Glutamatergic neuron (in vitro differentiated cells): Measurements from ENCODE around the gene ATP9B. TPM values are rescaled to one million over a fixed set of nuclear protein-coding genes. Genes with fewer than 3 reads are reported as not detected.

Experiments
- DNase-seq: peaks from one replicate; pipeline ENCODE4 v3.0.0; 2022
- H3K27ac Mint-ChIP-seq: one replicate; pipeline ENCODE4 v1.8.0; 2020; ENCODE audit warnings: mild to moderate bottlenecking, mixed read lengths, inconsistent platforms; ENCODE audit not compliant: unreplicated experiment
- H3K27me3 Mint-ChIP-seq: one replicate; pipeline ENCODE4 v1.8.0; 2020; ENCODE audit warnings: mild to moderate bottlenecking, moderate library complexity, mixed read lengths, inconsistent platforms; ENCODE audit not compliant: unreplicated experiment
- H3K36me3 Mint-ChIP-seq: one replicate; pipeline ENCODE4 v1.8.0; 2020; ENCODE audit warnings: mild to moderate bottlenecking, mixed read lengths, inconsistent platforms; ENCODE audit not compliant: unreplicated experiment
- H3K4me1 Mint-ChIP-seq: one replicate; pipeline ENCODE4 v1.8.0; 2020; ENCODE audit warnings: mild to moderate bottlenecking, low read depth, mixed read lengths, inconsistent platforms; ENCODE audit not compliant: unreplicated experiment
- H3K4me3 Mint-ChIP-seq: one replicate; pipeline ENCODE4 v1.8.0; 2020; ENCODE audit warnings: mild to moderate bottlenecking, mixed read lengths, inconsistent platforms; ENCODE audit not compliant: unreplicated experiment
- H3K9me3 Mint-ChIP-seq: one replicate; pipeline ENCODE4 v1.8.0; 2020; ENCODE audit warnings: mild to moderate bottlenecking, moderate library complexity, mixed read lengths, inconsistent platforms; ENCODE audit not compliant: unreplicated experiment
- total RNA-seq: library from RNA; stranded (reverse); fragmentation: NEBNext Ultra II Directional; extraction: Animal tissue kit (Norgen Biotek cat#: 25700); gene quantifications from one replicate; pipeline ENCODE4 v1.2.1, GENCODE V29; 2021; ENCODE audit not compliant: unreplicated experiment
- TF ChIP-seq, protein P1 (sequence below): fragments of 200-600 bp; sonication (generic); IDR thresholded peaks from one replicate; pipeline ENCODE4 v1.5.0; 2021; ENCODE audit not compliant: partially characterized antibody, unreplicated experiment

The ATP9B gene
- total RNA-seq, 1 donor from 2014 or later: 62.6 TPM

DNA sequence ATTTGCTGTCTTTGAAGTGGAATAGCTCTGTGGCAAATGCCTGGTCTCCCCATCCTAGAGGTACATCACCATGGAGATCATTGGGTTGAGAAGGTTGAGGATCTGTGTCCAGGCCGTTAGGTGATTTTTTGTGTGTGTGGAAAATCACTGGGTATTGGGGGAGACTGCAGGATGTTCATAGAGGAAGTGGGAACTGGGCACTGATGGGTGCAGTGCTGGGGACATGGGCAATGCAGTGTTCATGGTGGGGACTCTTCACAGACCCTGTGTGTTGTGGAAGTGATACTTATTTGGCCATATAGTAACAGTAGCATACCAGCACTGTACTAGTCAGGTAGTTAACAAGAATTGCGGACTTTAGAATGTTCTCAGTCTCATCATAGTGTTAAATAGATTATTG, 34.9 kb downstream of the ATP9B start:
- Mint-ChIP-seq H3K4me1 (peaks cover 22% of the 10 kb centered on the region), H3K36me3 (peaks cover 14% of the 10 kb centered on the region), H3K4me3 (no peak overlapping the region), H3K27ac (peak overlapping the region; percentile 39), H3K27me3 (peaks cover 2% of the 10 kb centered on the region), H3K9me3 (peaks cover 3% of the 10 kb centered on the region)
- TF ChIP-seq, protein P1, sequence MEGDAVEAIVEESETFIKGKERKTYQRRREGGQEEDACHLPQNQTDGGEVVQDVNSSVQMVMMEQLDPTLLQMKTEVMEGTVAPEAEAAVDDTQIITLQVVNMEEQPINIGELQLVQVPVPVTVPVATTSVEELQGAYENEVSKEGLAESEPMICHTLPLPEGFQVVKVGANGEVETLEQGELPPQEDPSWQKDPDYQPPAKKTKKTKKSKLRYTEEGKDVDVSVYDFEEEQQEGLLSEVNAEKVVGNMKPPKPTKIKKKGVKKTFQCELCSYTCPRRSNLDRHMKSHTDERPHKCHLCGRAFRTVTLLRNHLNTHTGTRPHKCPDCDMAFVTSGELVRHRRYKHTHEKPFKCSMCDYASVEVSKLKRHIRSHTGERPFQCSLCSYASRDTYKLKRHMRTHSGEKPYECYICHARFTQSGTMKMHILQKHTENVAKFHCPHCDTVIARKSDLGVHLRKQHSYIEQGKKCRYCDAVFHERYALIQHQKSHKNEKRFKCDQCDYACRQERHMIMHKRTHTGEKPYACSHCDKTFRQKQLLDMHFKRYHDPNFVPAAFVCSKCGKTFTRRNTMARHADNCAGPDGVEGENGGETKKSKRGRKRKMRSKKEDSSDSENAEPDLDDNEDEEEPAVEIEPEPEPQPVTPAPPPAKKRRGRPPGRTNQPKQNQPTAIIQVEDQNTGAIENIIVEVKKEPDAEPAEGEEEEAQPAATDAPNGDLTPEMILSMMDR: no peak
- no peak for DNase-seq

- Mint-ChIP-seq H3K4me1 (peaks cover 26% of the 10 kb centered on the region), H3K9me3 (peaks cover 3% of the 10 kb centered on the region), H3K27ac (no peak overlapping the region), H3K36me3 (peaks cover 14% of the 10 kb centered on the region), H3K27me3 (peaks cover 2% of the 10 kb centered on the region), H3K4me3 (no peak overlapping the region)
- TF ChIP-seq, protein P1: no peak
- no peak for DNase-seq
Observed at GRCh38 chr18:79105455-79105854, 36.3 kb downstream of the ATP9B start.

DNA sequence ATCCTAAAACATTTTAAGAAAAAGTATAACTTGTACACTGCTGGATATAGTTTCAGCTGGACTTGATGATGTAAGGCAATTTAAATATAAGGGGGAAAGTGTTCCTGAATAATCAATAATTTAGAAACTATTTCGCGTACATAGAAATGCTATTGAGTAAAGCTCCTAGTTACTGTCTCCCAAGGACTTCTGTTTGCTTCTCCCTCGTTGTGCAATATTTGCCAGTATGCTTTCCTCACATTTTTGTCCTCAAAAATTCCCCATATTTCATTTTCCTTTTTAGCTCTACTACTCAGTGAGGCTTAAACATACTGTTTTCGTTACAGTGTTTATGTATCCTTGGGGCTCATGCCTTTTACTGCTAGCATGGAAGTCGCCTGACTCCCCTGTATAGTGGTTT, 36.9 kb downstream of the ATP9B start:
- TF ChIP-seq, protein P1: no peak
- Mint-ChIP-seq H3K36me3 (peaks cover 9% of the 10 kb centered on the region), H3K27ac (no peak overlapping the region), H3K9me3 (no peaks in the 10 kb centered on the region), H3K4me3 (no peak overlapping the region), H3K27me3 (peaks cover 2% of the 10 kb centered on the region), H3K4me1 (peaks cover 26% of the 10 kb centered on the region)
- no peak for DNase-seq

DNA sequence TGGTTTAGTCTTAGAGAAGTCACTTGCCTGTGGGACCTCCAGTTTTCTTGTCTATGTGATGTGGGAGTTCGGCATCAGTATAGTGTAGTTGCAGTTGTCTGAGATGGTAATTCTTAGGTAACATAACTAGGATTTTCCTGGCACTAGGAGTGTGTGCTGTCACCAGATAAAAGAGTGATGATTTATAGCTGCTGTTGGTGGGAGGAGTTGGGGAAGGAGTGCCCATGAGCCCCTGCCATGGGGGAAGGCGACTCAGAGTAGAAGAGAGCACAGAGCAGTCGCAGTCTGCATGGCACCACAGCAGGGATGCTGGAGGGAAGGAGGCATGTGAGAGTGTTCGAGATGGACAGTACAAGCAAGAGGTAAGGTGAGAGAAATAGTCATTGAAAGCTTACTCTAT, 38.7 kb downstream of the ATP9B start:
- no peak for DNase-seq
- TF ChIP-seq, protein P1: no peak
- H3K9me3 Mint-ChIP-seq: no peaks in the 10 kb centered on the region
- H3K36me3 Mint-ChIP-seq: peaks cover 9% of the 10 kb centered on the region
- H3K27ac Mint-ChIP-seq: peak overlapping the region; percentile 36
- H3K27me3 Mint-ChIP-seq: peaks cover 2% of the 10 kb centered on the region
- H3K4me3 Mint-ChIP-seq: no peak overlapping the region
- H3K4me1 Mint-ChIP-seq: peaks cover 32% of the 10 kb centered on the region

- no peak overlapping the region for H3K4me3 Mint-ChIP-seq
- TF ChIP-seq, protein P1: no peak
- H3K9me3 Mint-ChIP-seq: no peaks in the 10 kb centered on the region
- peaks cover 2% of the 10 kb centered on the region for H3K27me3 Mint-ChIP-seq
- H3K27ac Mint-ChIP-seq: no peak overlapping the region
- H3K4me1 Mint-ChIP-seq: peaks cover 27% of the 10 kb centered on the region
- no peak for DNase-seq
- peaks cover 4% of the 10 kb centered on the region for H3K36me3 Mint-ChIP-seq
Observed at GRCh38 chr18:79108549-79109215, 39.5 kb downstream of the ATP9B start.
